H1 (cell line): ENCODE measurements around the gene SH3PXD2A.

Experiments
- JUN ChIP-seq: IDR thresholded peaks from 2 replicates; pipeline ENCODE4 v1.6.1; 2011; ENCODE audit warnings: low read depth, mild to moderate bottlenecking, improper control_type of control experiment, low read length
- KDM5A ChIP-seq: fragments of 200-600 bp; IDR thresholded peaks from 2 replicates; pipeline ENCODE4 v1.7.1; 2012; ENCODE audit warnings: mild to moderate bottlenecking, low read length, inconsistent platforms, mixed read lengths

- no peak for TF ChIP-seq JUN
- no peak for TF ChIP-seq KDM5A
These were observed 178.4 kb downstream of the SH3PXD2A start for GRCh38 chr10:103676851-103677417.
